NCI-H446 (cell line): Measurements from ENCODE around the gene RIBC2.
"Not testable (repeated sequence)": the region's sequence is repeated elsewhere in the genome, so short reads cannot be mapped to it uniquely, and the experiment has no call there.

Experiments used
- DNase-seq, 2 experiments: peaks; one replicate each; lab custom pipeline; 2025; lab: John Stamatoyannopoulos, UW

RIBC2 gene

GRCh38 chr22:45413368-45414211 lies at the start of gene RIBC2, which contains the start of gene SMC1B:
RIBC2 (plus strand) TSS chr22:45413693; CDS start chr22:45413887, 194 bp downstream.
SMC1B (minus strand) TSS chr22:45413599; CDS start chr22:45413567, 32 bp downstream.
- peak; percentile 64 to 92 for DNase-seq

GRCh38 chr22:45366713-45367112 lies 46.8 kb upstream of the RIBC2 start:
- DNase-seq, result no peak

- DNase-seq, result not testable (repeated sequence)
These were observed 39.9 kb upstream of the RIBC2 start for GRCh38 chr22:45373592-45373991.

- DNase-seq, result no peak
These were observed 37.5 kb upstream of the RIBC2 start for GRCh38 chr22:45376009-45376408.

GRCh38 chr22:45376703-45377102 lies 36.8 kb upstream of the RIBC2 start:
- DNase-seq, result no peak

- DNase-seq, result no peak
These were observed 32.1 kb upstream of the RIBC2 start for GRCh38 chr22:45381348-45381747.

GRCh38 chr22:45389546-45389945 lies 23.9 kb upstream of the RIBC2 start:
- no peak for DNase-seq

- DNase-seq, result no peak
These were observed 15.7 kb upstream of the RIBC2 start for GRCh38 chr22:45397806-45398205.

GRCh38 chr22:45398214-45398613 lies 15.3 kb upstream of the RIBC2 start:
- DNase-seq, result no peak

GRCh38 chr22:45399712-45400445 lies 13.6 kb upstream of the RIBC2 start:
- DNase-seq, result no peak

- no peak for DNase-seq
These were observed 11.0 kb upstream of the RIBC2 start for GRCh38 chr22:45402466-45402985.

- DNase-seq, result no peak
These were observed 5.7 kb upstream of the RIBC2 start for GRCh38 chr22:45407793-45408192.

GRCh38 chr22:45413013-45413367 lies 503 bp upstream of the RIBC2 start:
- DNase-seq, result no peak

- DNase-seq, result no peak
These were observed 4.7 kb downstream of the RIBC2 start for GRCh38 chr22:45418056-45418769.

GRCh38 chr22:45418770-45419138 lies 5.3 kb downstream of the RIBC2 start:
- no peak for DNase-seq

GRCh38 chr22:45420011-45420410 lies 6.5 kb downstream of the RIBC2 start:
- DNase-seq, result no peak

- DNase-seq, result no peak
These were observed 7.0 kb downstream of the RIBC2 start for GRCh38 chr22:45420539-45420938.

GRCh38 chr22:45421349-45422055 lies 8.0 kb downstream of the RIBC2 start:
- no peak for DNase-seq

GRCh38 chr22:45422237-45422983 lies 8.9 kb downstream of the RIBC2 start:
- DNase-seq, result no peak

GRCh38 chr22:45423524-45423923 lies 10.0 kb downstream of the RIBC2 start:
- no peak for DNase-seq

- no peak for DNase-seq
These were observed 10.8 kb downstream of the RIBC2 start for GRCh38 chr22:45424241-45424731.
